ENCODE data around the gene DAZAP1. TPM values are rescaled to one million over a fixed set of nuclear protein-coding genes. Genes with fewer than 3 reads are reported as not detected.

The DAZAP1 gene
- total RNA-seq, 4 donors from 2014 or later = 45.3 to 75.4 (median 64.0) TPM

GRCh38 chr19:1385816-1386215 is 21.6 kb upstream of the DAZAP1 start:
- no peaks in the 10 kb centered on the region for H3K9me3 ChIP-seq
- ATAC-seq = no peak
- no peak overlapping the region for H3K4me3 ChIP-seq
- no CpG with 5 or more reads among the region's 3 CpGs for WGBS, 2 donors (ENCODE audit: low coverage in 1 of 2)
- peaks cover 0 to 50% (median 12%) of the 10 kb centered on the region in 3 donors for H3K4me1 ChIP-seq
- no peaks in the 10 kb centered on the region for H3K27me3 ChIP-seq
- no peak for TF ChIP-seq CTCF (IDR thresholded peaks at IDR 0.05)
- TF ChIP-seq EP300 (IDR thresholded peaks at IDR 0.05) = no peak
- TF ChIP-seq POLR2A (IDR thresholded peaks at IDR 0.05) = no peak
- TF ChIP-seq POLR2AphosphoS5 (IDR thresholded peaks at IDR 0.05) = no peak
- peaks cover 0 to 51% of the 10 kb centered on the region in 2 donors for H3K36me3 ChIP-seq
- H3K27ac ChIP-seq = no peak overlapping the region

- H3K36me3 ChIP-seq = peaks cover 0 to 64% of the 10 kb centered on the region in 2 donors
- H3K27me3 ChIP-seq = no peaks in the 10 kb centered on the region
- H3K4me1 ChIP-seq = peaks cover 0 to 40% (median 12%) of the 10 kb centered on the region in 3 donors
- ATAC-seq = no peak
- no peak overlapping the region for H3K4me3 ChIP-seq
- TF ChIP-seq CTCF (IDR thresholded peaks at IDR 0.05) (no peak), POLR2A (IDR thresholded peaks at IDR 0.05) (no peak), POLR2AphosphoS5 (IDR thresholded peaks at IDR 0.05) (no peak), EP300 (IDR thresholded peaks at IDR 0.05) (no peak)
- H3K9me3 ChIP-seq = no peaks in the 10 kb centered on the region
- no peak overlapping the region for H3K27ac ChIP-seq
- 83% methylated on average over 9 of the region's 39 CpGs; no CpG with 5 or more reads in 1 of the 2 donors for WGBS, 2 donors (ENCODE audit: low coverage in 1 of 2)
Measured at GRCh38 chr19:1386945-1387683, 20.3 kb upstream of the DAZAP1 start.

- H3K27ac ChIP-seq = no peak overlapping the region
- H3K9me3 ChIP-seq = no peaks in the 10 kb centered on the region
- WGBS, 2 donors (ENCODE audit: low coverage in 1 of 2) = 88% methylated on average over 6 of the region's 45 CpGs; no CpG with 5 or more reads in 1 of the 2 donors
- peaks cover 0 to 40% (median 12%) of the 10 kb centered on the region in 3 donors for H3K4me1 ChIP-seq
- no peak for TF ChIP-seq EP300 (IDR thresholded peaks at IDR 0.05)
- TF ChIP-seq CTCF (IDR thresholded peaks at IDR 0.05) = no peak
- no peak for TF ChIP-seq POLR2AphosphoS5 (IDR thresholded peaks at IDR 0.05)
- no peak for TF ChIP-seq POLR2A (IDR thresholded peaks at IDR 0.05)
- H3K36me3 ChIP-seq = peaks cover 0 to 72% of the 10 kb centered on the region in 2 donors
- H3K4me3 ChIP-seq = no peak overlapping the region
- no peaks in the 10 kb centered on the region for H3K27me3 ChIP-seq
- no peak for ATAC-seq
Measured at GRCh38 chr19:1387684-1388636, 19.4 kb upstream of the DAZAP1 start.

- Histone ChIP-seq H3K4me3 (no peak overlapping the region), H3K27me3 (no peaks in the 10 kb centered on the region), H3K4me1 (peaks cover 0 to 40% (median 12%) of the 10 kb centered on the region in 3 donors), H3K9me3 (no peaks in the 10 kb centered on the region), H3K36me3 (peaks cover 0 to 79% of the 10 kb centered on the region in 2 donors), H3K27ac (no peak overlapping the region)
- WGBS, 2 donors (ENCODE audit: low coverage in 1 of 2) = no CpG with 5 or more reads among the region's 17 CpGs
- TF ChIP-seq POLR2A (IDR thresholded peaks at IDR 0.05) = no peak
- no peak for TF ChIP-seq EP300 (IDR thresholded peaks at IDR 0.05)
- no peak for TF ChIP-seq CTCF (IDR thresholded peaks at IDR 0.05)
- TF ChIP-seq POLR2AphosphoS5 (IDR thresholded peaks at IDR 0.05) = no peak
- ATAC-seq = no peak
Measured at GRCh38 chr19:1388637-1389026, 18.8 kb upstream of the DAZAP1 start.

Measured in gastroesophageal sphincter (tissue), 4 donors.